H1 (cell line): ENCODE data around the gene ZC3H8. TPM values are rescaled to one million over a fixed set of nuclear protein-coding genes. Genes with fewer than 3 reads are reported as not detected.

Experiments used
- CTCF ChIA-PET: fragments of 300-600 bp; sonication (Branson Sonifier 250); formaldehyde crosslinking; loops from one replicate; lab custom pipeline; 2021; ENCODE audit not compliant: partially characterized antibody; lab: Charles Lee
- POLR2A ChIA-PET: fragments of 300-600 bp; sonication (Branson Sonifier 250); formaldehyde crosslinking; loops from one replicate; lab custom pipeline; 2021; ENCODE audit warnings: inconsistent platforms; ENCODE audit not compliant: partially characterized antibody; lab: Charles Lee
- DNase-seq, 2 experiments: peaks; one replicate each; pipeline versions ENCODE4 v3.0.0 to v3.0.0-alpha.2; 2010 to 2022; ENCODE audit warnings: low spot score in 2 of 2, low read depth in 1 of 2, mixed read lengths in 1 of 2
- FAIRE-seq: peaks from 2 replicates; lab custom pipeline; 2011; peaks lifted over from hg19 to GRCh38; lab: Jason Lieb, UNC
- H2AFZ ChIP-seq: 2 replicates; pipeline ENCODE4 v1.8.1; 2012; ENCODE audit warnings: low read length, inconsistent platforms
- H2AK5ac ChIP-seq: 2 replicates; pipeline ENCODE4 v1.6.1; 2013; ENCODE audit warnings: low read depth, low read length
- H2BK120ac ChIP-seq: replicated peaks from 2 replicates; pipeline ENCODE3; 2013; ENCODE audit warnings: low read depth, low read length, inconsistent platforms
- H2BK12ac ChIP-seq: 2 replicates; pipeline ENCODE4 v1.6.1; 2013; ENCODE audit warnings: low read depth, low read length
- H2BK15ac ChIP-seq: 2 replicates; pipeline ENCODE4 v1.6.1; 2013; ENCODE audit warnings: low read length
- H2BK20ac ChIP-seq: 2 replicates; pipeline ENCODE4 v1.6.1; 2013; ENCODE audit warnings: low read length
- H2BK5ac ChIP-seq: 2 replicates; pipeline ENCODE4 v1.6.1; 2013; ENCODE audit warnings: low read depth, low read length
- H3K14ac ChIP-seq: 2 replicates; pipeline ENCODE4 v1.6.1; 2013; ENCODE audit warnings: inconsistent platforms; ENCODE audit not compliant: insufficient read length
- H3K18ac ChIP-seq: 2 replicates; pipeline ENCODE4 v1.6.1; 2013; ENCODE audit warnings: low read length; ENCODE audit errors: extremely low read depth
- H3K23ac ChIP-seq: 2 replicates; pipeline ENCODE4 v1.6.1; 2013; ENCODE audit warnings: inconsistent platforms; ENCODE audit not compliant: insufficient read length
- H3K23me2 ChIP-seq: 2 replicates; pipeline ENCODE4 v1.6.1; 2013; ENCODE audit warnings: low read depth, low read length
- H3K27ac ChIP-seq: 2 replicates; pipeline ENCODE4 v1.6.1; 2011; ENCODE audit warnings: low read depth, low read length, inconsistent platforms
- H3K27me3 ChIP-seq, 4 experiments: replicated peaks in 1 of 4; 1 replicate in 1 of 4; 2 replicates in 3 of 4; pipeline versions ENCODE4 v1.6.1 to v1.8.1; 2011 to 2013; ENCODE audit warnings: low read length in 3 of 4, mild to moderate bottlenecking in 3 of 4, inconsistent platforms in 2 of 4, mixed read lengths in 2 of 4, moderate library complexity in 1 of 4; ENCODE audit not compliant: control insufficient read depth in 3 of 4, insufficient read depth in 3 of 4; ENCODE audit errors: extremely low read depth in 1 of 4
- H3K36me3 ChIP-seq, 4 experiments: 2 replicates each; pipeline versions ENCODE4 v1.6.1 to v1.8.1; 2011 to 2013; ENCODE audit warnings: mild to moderate bottlenecking in 4 of 4, low read length in 3 of 4, moderate library complexity in 2 of 4, control low read depth in 1 of 4, inconsistent platforms in 1 of 4; ENCODE audit not compliant: insufficient read depth in 4 of 4, control insufficient read depth in 2 of 4
- H3K4ac ChIP-seq: replicated peaks from 2 replicates; pipeline ENCODE3; 2013; ENCODE audit warnings: low read length, low read depth, mixed read lengths, inconsistent platforms; ENCODE audit not compliant: insufficient read length
- H3K4me1 ChIP-seq, 4 experiments: replicated peaks in 1 of 4; 1 replicate in 1 of 4; 2 replicates in 3 of 4; pipeline versions ENCODE4 v1.6.1 to v1.8.1; 2011 to 2013; ENCODE audit warnings: low read length in 3 of 4, inconsistent platforms in 2 of 4, mixed read lengths in 1 of 4; ENCODE audit not compliant: insufficient read depth in 4 of 4, control insufficient read depth in 3 of 4
- H3K4me2 ChIP-seq, 2 experiments: 2 replicates each; pipeline versions ENCODE4 v1.6.1 to v1.8.1; 2011 to 2013; ENCODE audit warnings: low read depth in 2 of 2, low read length in 2 of 2, control low read depth in 1 of 2, inconsistent platforms in 1 of 2, mild to moderate bottlenecking in 1 of 2; ENCODE audit not compliant: insufficient read depth in 1 of 2
- H3K4me3 ChIP-seq, 4 experiments: fragments of 200-600, 300-600 bp in 1 of 4; sonication (generic), shearing (Covaris generic), sonication (Bioruptor Twin) in 1 of 4; 2 replicates each; pipeline versions ENCODE4 v1.5.1 to v1.8.1; 2011 to 2016; ENCODE audit warnings: low read length in 4 of 4, low read depth in 3 of 4, control low read depth in 2 of 4, inconsistent platforms in 2 of 4, mild to moderate bottlenecking in 2 of 4, mixed read lengths in 1 of 4, moderate library complexity in 1 of 4; ENCODE audit not compliant: insufficient read depth in 2 of 4; ENCODE audit errors: extremely low read depth in 1 of 4
- H3K56ac ChIP-seq: replicated peaks from 2 replicates; pipeline ENCODE3; 2013; ENCODE audit warnings: low read depth, mild to moderate bottlenecking, mixed read lengths, low read length, inconsistent platforms; ENCODE audit not compliant: insufficient read length
- H3K79me1 ChIP-seq: 2 replicates; pipeline ENCODE4 v1.6.1; 2013; ENCODE audit warnings: low read depth, low read length, control low read depth
- H3K79me2 ChIP-seq, 2 experiments: 2 replicates each; pipeline versions ENCODE4 v1.6.1 to v1.8.1; 2012 to 2013; ENCODE audit warnings: low read length in 2 of 2, mild to moderate bottlenecking in 2 of 2, inconsistent platforms in 1 of 2; ENCODE audit not compliant: insufficient read depth in 2 of 2, control insufficient read depth in 1 of 2
- H3K9ac ChIP-seq, 4 experiments: replicated peaks in 1 of 4; 1 replicate in 1 of 4; 2 replicates in 3 of 4; pipeline versions ENCODE4 v1.6.1 to v1.8.1; 2011 to 2013; ENCODE audit warnings: low read depth in 3 of 4, low read length in 3 of 4, control low read depth in 2 of 4, mild to moderate bottlenecking in 2 of 4, moderate library complexity in 2 of 4, inconsistent platforms in 1 of 4; ENCODE audit errors: extremely low read depth in 1 of 4
- H3K9me3 ChIP-seq, 2 experiments: 2 replicates each; pipeline versions ENCODE4 v1.6.1 to v1.8.1; 2012 to 2013; ENCODE audit warnings: mild to moderate bottlenecking in 2 of 2, moderate library complexity in 2 of 2, control low read depth in 1 of 2, inconsistent platforms in 1 of 2, low read depth in 1 of 2, low read length in 1 of 2, mixed read lengths in 1 of 2; ENCODE audit not compliant: insufficient read depth in 2 of 2
- H4K20me1 ChIP-seq, 2 experiments: replicated peaks in 1 of 2; 2 replicates each; pipeline versions ENCODE3 to v1.8.1; 2011 to 2013; ENCODE audit warnings: inconsistent platforms in 2 of 2, low read length in 2 of 2, mild to moderate bottlenecking in 1 of 2; ENCODE audit not compliant: insufficient read depth in 2 of 2, control insufficient read depth in 1 of 2
- H4K5ac ChIP-seq: 2 replicates; pipeline ENCODE4 v1.6.1; 2013; ENCODE audit warnings: low read length, low read depth, mixed read lengths, inconsistent platforms; ENCODE audit not compliant: insufficient read length
- H4K8ac ChIP-seq: 2 replicates; pipeline ENCODE4 v1.8.0; 2013; ENCODE audit warnings: mild to moderate bottlenecking, moderate library complexity, low read length, inconsistent platforms; ENCODE audit not compliant: insufficient read depth; ENCODE audit errors: extremely low read depth
- H4K91ac ChIP-seq: replicated peaks from 2 replicates; pipeline ENCODE3; 2013; ENCODE audit warnings: low read length, mixed read lengths, inconsistent platforms; ENCODE audit not compliant: insufficient read length
- SRF ChIP-seq: IDR thresholded peaks from 2 replicates; pipeline ENCODE4 v1.6.1; 2011; ENCODE audit warnings: mild to moderate bottlenecking, low read depth, low read length, moderate library complexity
- whole genome bisulfite sequencing, 2 experiments: shearing (Covaris generic) in 1 of 2; methylation state at CpG; one replicate each; pipeline versions ENCODE4 v1.1.6 to v1.1.7; 2013 to 2015; ENCODE audit warnings: low lambda C conversion rate in 2 of 2, mixed read lengths in 2 of 2, inconsistent platforms in 1 of 2, low coverage in 1 of 2, missing lambda C conversion rate in 1 of 2; ENCODE audit not compliant: insufficient replicate concordance in 2 of 2, insufficient coverage in 1 of 2, insufficient read length in 1 of 2; ENCODE audit errors: extremely low coverage in 1 of 2, missing lambda C conversion rate in 1 of 2; 5-methylcytosine and 5-hydroxymethylcytosine counted together
- polyA plus RNA-seq, 7 experiments: library from polyadenylated mRNA; depleted of rRNA in 3 of 7; stranded (reverse) in 5 of 7; unstranded in 2 of 7; fragments of >200 nt in 5 of 7; fragments of 200-250 nt in 2 of 7; gene quantifications; 1 replicate in 5 of 7; 2 replicates in 1 of 7; 4 replicates in 1 of 7; pipeline versions ENCODE4 v1.2.1 to v1.2.3, GENCODE V29; 2011 to 2013; ENCODE audit warnings: missing spikeins in 2 of 7, mixed read lengths in 2 of 7
- total RNA-seq: library from RNA; stranded (reverse); fragmentation: NEBNext Ultra II Directional; extraction: Animal tissue kit (Norgen Biotek cat#: 25700); gene quantifications from 2 replicates; pipeline ENCODE4 v1.2.1, GENCODE V29; 2021

Gene ZC3H8
- total and polyA plus RNA-seq, 2 of the 8 experiments (the other 6 are each of a cell fraction or from before 2014, with no cell fraction given): 1.9 to 7.1 TPM

GRCh38 chr2:112244854-112245253, 10.0 kb downstream of the ZC3H8 start:
- H3K9ac ChIP-seq: no peak overlapping the region
- ChIA-PET POLR2A (interaction anchor here (1.5 kb wide), 1 partner anchor 9 kb away, joined by 4 read pairs; no protein-coding TSS in a partner anchor), CTCF (interaction anchor here (1.0 to 1.4 kb wide), 2 partner anchors 10 to 33 kb away, joined by 3 read pairs; no protein-coding TSS in a partner anchor)
- no peaks in the 10 kb centered on the region for H3K79me2 ChIP-seq
- H3K23me2 ChIP-seq: peaks cover 2% of the 10 kb centered on the region; the same call in 1 of the 2 replicates
- no peak overlapping the region for H3K4ac ChIP-seq
- peaks cover 0 to 9% (median 1%) of the 10 kb centered on the region in 4 experiments; a peak in 4 of 8 replicates for H3K36me3 ChIP-seq
- H4K20me1 ChIP-seq: no peaks in the 10 kb centered on the region
- H2BK15ac ChIP-seq: no peak overlapping the region
- H3K27ac ChIP-seq: no peak overlapping the region
- no peak overlapping the region for H3K4me2 ChIP-seq
- no peak for DNase-seq
- no peaks in the 10 kb centered on the region for H3K79me1 ChIP-seq
- H3K4me3 ChIP-seq: no peak overlapping the region
- no peak overlapping the region for H3K23ac ChIP-seq
- no peak overlapping the region for H2BK12ac ChIP-seq
- H2BK20ac ChIP-seq: no peak overlapping the region
- H3K14ac ChIP-seq: no peak overlapping the region
- H3K27me3 ChIP-seq: no peaks in the 10 kb centered on the region
- H2BK120ac ChIP-seq: no peak overlapping the region
- FAIRE-seq: no peak
- no peaks in the 10 kb centered on the region for H3K9me3 ChIP-seq
- H4K8ac ChIP-seq: no peak overlapping the region
- no peak overlapping the region for H2AK5ac ChIP-seq
- no peak for TF ChIP-seq SRF
- H4K91ac ChIP-seq: no peak overlapping the region
- H2AFZ ChIP-seq: no peak overlapping the region
- no peak overlapping the region for H3K18ac ChIP-seq
- H3K4me1 ChIP-seq: no peaks in the 10 kb centered on the region
- H3K56ac ChIP-seq: no peak overlapping the region
- WGBS, 2 experiments: 92% methylated on average over 1 of the region's 1 CpG; no CpG with 5 or more reads in 1 of the 2 experiments
- no peak overlapping the region for H2BK5ac ChIP-seq
- H4K5ac ChIP-seq: no peak overlapping the region
